Upper lobe of left lung (tissue), 6 donors: Measurements from ENCODE around the gene LRRC18. TPM values are rescaled to one million over a fixed set of nuclear protein-coding genes. Genes with fewer than 3 reads are reported as not detected.

Source experiments
- ATAC-seq, 2 donors: fragments of 200-7000 bp; cut with Tn5 transposase; one replicate each; pipeline ENCODE4 v1.9.1; 2022; ENCODE audit warnings: mild to moderate bottlenecking in 2 of 2, moderate library complexity in 2 of 2; ENCODE audit not compliant: low FRiP score in 2 of 2
- DNase-seq, 2 donors: peaks; one replicate each; pipeline ENCODE4 v3.0.0-alpha.2; 2019 to 2020
- H3K27ac ChIP-seq, 4 donors: fragments of 200-600 bp; sonication (generic); one replicate each; pipeline ENCODE4 v1.5.1; 2016 to 2019
- H3K27me3 ChIP-seq, 4 donors: fragments of 200-600 bp; sonication (generic); one replicate each; pipeline ENCODE4 v1.5.1; 2017 to 2019
- H3K36me3 ChIP-seq, 4 donors: fragments of 200-600 bp; sonication (generic); one replicate each; pipeline ENCODE4 v1.5.1; 2016 to 2019
- H3K4me1 ChIP-seq, 4 donors: fragments of 200-600 bp; sonication (generic); one replicate each; pipeline ENCODE4 v1.5.1; 2018 to 2019
- H3K4me3 ChIP-seq, 4 donors: fragments of 200-600 bp; sonication (generic); one replicate each; pipeline ENCODE4 v1.5.1; 2017 to 2019; ENCODE audit warnings: mild to moderate bottlenecking in 2 of 4, moderate library complexity in 1 of 4
- H3K9me3 ChIP-seq, 4 donors: fragments of 200-600 bp; sonication (generic); one replicate each; pipeline ENCODE4 v1.5.1; 2018 to 2019
- EP300 ChIP-seq, 4 donors: sonication (generic); formaldehyde crosslinking; IDR thresholded peaks; one replicate each; pipeline ENCODE4 v1.5.1; 2017; ENCODE audit warnings: antibody characterized with exemption in 4 of 4, control low read depth in 2 of 4
- POLR2A ChIP-seq, 4 donors: fragments of 450-650 bp; IDR thresholded peaks; one replicate each; pipeline ENCODE4 v1.5.1; 2016 to 2017; ENCODE audit warnings: antibody characterized with exemption in 4 of 4, mild to moderate bottlenecking in 2 of 4
- POLR2AphosphoS5 ChIP-seq, 2 donors: sonication (generic); formaldehyde crosslinking; IDR thresholded peaks; one replicate each; pipeline ENCODE4 v1.5.1; 2017; ENCODE audit warnings: antibody characterized with exemption in 2 of 2
- WGBS, 2 donors: methylation state at CpG; one replicate each; pipeline ENCODE4 v1.1.5; 2017 to 2018; 5-methylcytosine and 5-hydroxymethylcytosine counted together
- total RNA-seq, 6 donors: library from RNA; depleted of rRNA in 4 of 6; stranded (reverse); fragments of >200 nt in 4 of 6; gene quantifications; one replicate each; pipeline versions ENCODE4 v1.1.0 to v1.2.1, GENCODE V29; 2016 to 2021
- TF ChIP-seq, protein P1 (sequence below), 6 experiments: fragments of 450-650 bp in 4 of 6; fragments of 200-600 bp in 2 of 6; sonication (generic) in 2 of 6; IDR thresholded peaks; one replicate each; pipeline ENCODE4 v1.5.1; 2016 to 2019; ENCODE audit warnings: antibody characterized with exemption in 6 of 6
- donor health status: DM: no; HTN: no; CAD: no; lungs with moderate emphysema.
- donor health status: DM: no; HTN: yes; CAD: no; lungs with severe emphysema.

The LRRC18 gene
- total RNA-seq, 6 donors from 2014 or later = 0.43 to 13.6 (median 2.2) TPM; not detected in 1

DNA sequence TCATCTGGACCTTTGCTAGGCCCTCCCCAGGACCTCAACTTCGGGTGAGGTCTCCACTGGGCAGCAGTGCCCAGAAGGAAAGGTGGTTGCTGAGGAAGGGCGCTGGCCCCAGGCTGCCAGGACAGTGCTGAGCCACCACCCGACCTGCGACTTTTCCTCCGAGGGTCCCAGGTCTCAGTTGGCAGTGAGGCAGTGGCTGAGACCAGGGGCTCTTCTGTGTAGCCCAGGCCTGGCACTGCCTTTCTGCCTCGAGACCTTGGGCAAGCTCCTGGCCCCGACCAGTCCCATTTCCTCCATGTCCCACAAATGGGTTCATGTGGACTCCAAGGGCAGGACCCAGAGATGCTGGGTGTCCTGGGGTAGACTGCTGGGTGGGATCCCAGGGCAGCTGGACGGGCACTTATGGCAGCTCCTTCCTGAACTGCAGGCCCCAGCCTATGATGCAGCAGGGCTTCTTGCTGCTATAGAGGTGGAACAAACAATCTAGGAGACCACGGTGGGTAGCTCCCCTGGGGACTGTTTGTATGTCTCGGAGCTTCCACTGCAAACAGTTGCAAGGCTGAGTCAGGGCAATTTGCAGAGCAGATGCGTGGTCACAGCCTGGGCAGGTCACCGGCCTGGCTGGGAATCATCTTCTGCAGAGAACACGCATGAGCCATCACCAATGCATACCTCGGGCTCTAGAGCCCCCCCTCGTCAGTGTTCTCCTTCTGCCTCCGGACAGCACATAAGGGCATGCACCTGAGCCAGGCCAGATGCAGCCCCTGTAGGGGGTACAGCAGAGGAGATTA is 17.9 kb upstream of the LRRC18 start:
- ATAC-seq = no peak
- TF ChIP-seq POLR2A (IDR thresholded peaks at IDR 0.05) (no peak), POLR2AphosphoS5 (IDR thresholded peaks at IDR 0.05) (no peak), EP300 (IDR thresholded peaks at IDR 0.05) (no peak)
- TF ChIP-seq, protein P1, sequence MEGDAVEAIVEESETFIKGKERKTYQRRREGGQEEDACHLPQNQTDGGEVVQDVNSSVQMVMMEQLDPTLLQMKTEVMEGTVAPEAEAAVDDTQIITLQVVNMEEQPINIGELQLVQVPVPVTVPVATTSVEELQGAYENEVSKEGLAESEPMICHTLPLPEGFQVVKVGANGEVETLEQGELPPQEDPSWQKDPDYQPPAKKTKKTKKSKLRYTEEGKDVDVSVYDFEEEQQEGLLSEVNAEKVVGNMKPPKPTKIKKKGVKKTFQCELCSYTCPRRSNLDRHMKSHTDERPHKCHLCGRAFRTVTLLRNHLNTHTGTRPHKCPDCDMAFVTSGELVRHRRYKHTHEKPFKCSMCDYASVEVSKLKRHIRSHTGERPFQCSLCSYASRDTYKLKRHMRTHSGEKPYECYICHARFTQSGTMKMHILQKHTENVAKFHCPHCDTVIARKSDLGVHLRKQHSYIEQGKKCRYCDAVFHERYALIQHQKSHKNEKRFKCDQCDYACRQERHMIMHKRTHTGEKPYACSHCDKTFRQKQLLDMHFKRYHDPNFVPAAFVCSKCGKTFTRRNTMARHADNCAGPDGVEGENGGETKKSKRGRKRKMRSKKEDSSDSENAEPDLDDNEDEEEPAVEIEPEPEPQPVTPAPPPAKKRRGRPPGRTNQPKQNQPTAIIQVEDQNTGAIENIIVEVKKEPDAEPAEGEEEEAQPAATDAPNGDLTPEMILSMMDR (IDR thresholded peaks at IDR 0.05) = no peak

DNA sequence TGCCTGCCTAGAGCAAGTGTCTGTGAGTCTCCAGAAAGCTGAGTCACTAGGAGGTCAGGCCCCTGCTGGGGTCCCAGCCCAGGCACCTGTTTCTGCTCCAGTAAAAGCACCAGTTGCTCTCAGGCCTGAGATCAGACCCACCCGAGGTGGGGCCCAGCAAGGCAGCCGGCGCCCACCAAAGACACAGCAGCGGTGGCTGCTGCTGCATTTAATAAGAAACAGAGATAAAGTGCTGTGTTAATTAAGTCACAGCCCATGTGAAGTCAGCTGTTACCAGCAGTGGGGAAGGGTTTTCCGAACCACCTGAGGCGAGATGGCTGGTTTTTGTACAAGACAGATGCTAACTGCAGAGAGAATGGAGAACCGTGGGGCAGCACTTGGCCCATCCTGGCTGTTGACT is 12.1 kb upstream of the LRRC18 start:
- H3K27me3 ChIP-seq = no peaks in the 10 kb centered on the region
- ATAC-seq (no peak), DNase-seq (no peak)
- no peaks in the 10 kb centered on the region for H3K36me3 ChIP-seq
- H3K27ac ChIP-seq = no peak overlapping the region
- no peaks in the 10 kb centered on the region for H3K4me1 ChIP-seq
- no peak overlapping the region for H3K4me3 ChIP-seq
- TF ChIP-seq, protein P1 (IDR thresholded peaks at IDR 0.05) = no peak
- TF ChIP-seq POLR2AphosphoS5 (IDR thresholded peaks at IDR 0.05) = no peak
- no peak for TF ChIP-seq EP300 (IDR thresholded peaks at IDR 0.05)
- no peak for TF ChIP-seq POLR2A (IDR thresholded peaks at IDR 0.05)
- 86 to 97% methylated on average over 3 to 7 of the region's 7 CpGs for WGBS, 2 donors
- no peaks in the 10 kb centered on the region for H3K9me3 ChIP-seq

More for the DNA sequence above, 17.9 kb upstream of the LRRC18 start:
- Histone ChIP-seq H3K36me3 (no peaks in the 10 kb centered on the region), H3K9me3 (no peaks in the 10 kb centered on the region), H3K4me3 (no peak overlapping the region), H3K27ac (no peak overlapping the region), H3K27me3 (no peaks in the 10 kb centered on the region), H3K4me1 (no peaks in the 10 kb centered on the region)
- 90 to 93% methylated on average over 3 to 13 of the region's 16 CpGs for WGBS, 2 donors
- DNase-seq = no peak

DNA sequence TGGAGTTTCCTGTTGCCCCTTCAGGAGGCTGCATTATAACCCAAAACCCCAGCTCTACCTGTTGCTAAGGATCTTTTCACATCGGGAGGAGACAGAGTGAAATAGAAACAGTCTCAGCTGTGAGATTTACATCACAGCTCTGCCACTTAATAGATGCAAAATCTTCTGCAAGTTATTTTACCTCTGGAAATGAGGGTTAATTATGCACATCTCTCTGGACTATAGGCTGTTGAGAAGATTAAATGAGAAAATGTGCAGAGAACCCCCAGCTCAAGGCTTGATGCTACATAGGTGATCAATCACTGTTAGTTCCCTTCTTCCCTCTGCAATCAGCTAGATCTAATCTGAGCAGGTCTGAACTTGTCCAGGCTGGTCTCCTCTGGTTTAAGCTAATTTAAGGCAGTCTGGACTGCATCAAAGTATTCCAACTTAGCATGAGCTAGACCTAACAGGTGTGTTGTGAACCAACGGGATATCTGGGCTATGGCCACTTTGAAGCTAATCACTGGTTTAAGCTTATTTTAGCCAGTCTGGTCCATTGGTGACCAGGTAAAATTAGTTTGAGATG is 8.9 kb upstream of the LRRC18 start:
- H3K27ac ChIP-seq = no peak overlapping the region
- no peak for TF ChIP-seq POLR2AphosphoS5 (IDR thresholded peaks at IDR 0.05)
- TF ChIP-seq, protein P1 (IDR thresholded peaks at IDR 0.05) = no peak
- TF ChIP-seq EP300 (IDR thresholded peaks at IDR 0.05) = no peak
- H3K36me3 ChIP-seq = no peaks in the 10 kb centered on the region
- no peak overlapping the region for H3K4me3 ChIP-seq
- ATAC-seq (no peak), DNase-seq (no peak)
- no peaks in the 10 kb centered on the region for H3K9me3 ChIP-seq
- no peaks in the 10 kb centered on the region for H3K4me1 ChIP-seq
- WGBS, 2 donors = 89 to 91% methylated on average over 1 to 2 of the region's 2 CpGs
- no peaks in the 10 kb centered on the region for H3K27me3 ChIP-seq

DNA sequence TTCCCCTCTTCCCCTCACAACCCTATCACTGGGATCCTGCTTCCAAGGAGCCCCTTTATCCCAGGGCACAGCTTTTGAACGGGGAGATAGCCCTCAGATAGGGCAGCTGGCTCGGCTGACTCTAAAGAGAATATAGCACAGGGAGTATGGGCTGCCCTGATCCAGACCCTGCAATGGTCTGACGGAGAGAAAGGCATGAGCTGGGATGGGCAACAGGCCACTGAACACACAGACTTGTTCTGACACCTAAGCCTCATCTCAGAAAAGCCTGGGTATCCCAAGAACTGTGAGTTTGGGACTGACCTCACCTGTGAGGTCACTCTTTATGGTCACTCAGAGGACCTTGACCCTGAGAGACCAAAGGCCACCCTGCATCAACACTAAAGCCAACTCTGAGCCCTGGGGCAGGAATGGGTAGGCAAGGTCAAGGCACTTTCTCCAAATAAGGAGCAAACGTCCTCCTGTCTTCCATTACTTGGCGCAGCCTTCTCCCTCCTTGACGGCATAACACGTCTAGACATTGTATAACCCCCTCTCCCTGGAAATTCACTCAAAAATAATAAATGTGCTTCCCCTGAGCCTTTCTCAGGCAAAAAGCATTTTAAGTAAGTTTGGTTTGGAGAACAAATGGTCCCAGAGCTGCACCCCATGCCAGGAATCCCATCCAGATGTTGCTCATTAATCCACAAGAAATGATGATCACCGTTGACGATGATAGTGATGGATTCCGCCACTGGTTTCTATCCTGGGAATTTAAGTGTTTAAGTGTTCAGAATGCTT is 8.2 kb upstream of the LRRC18 start:
- Histone ChIP-seq H3K9me3 (no peaks in the 10 kb centered on the region), H3K4me1 (no peaks in the 10 kb centered on the region), H3K27ac (no peak overlapping the region), H3K27me3 (no peaks in the 10 kb centered on the region), H3K36me3 (no peaks in the 10 kb centered on the region), H3K4me3 (no peak overlapping the region)
- DNase-seq = no peak
- peak in 1 of 2 donors; percentile 61 for ATAC-seq
- TF ChIP-seq EP300 (IDR thresholded peaks at IDR 0.05) (no peak), POLR2A (IDR thresholded peaks at IDR 0.05) (no peak), POLR2AphosphoS5 (IDR thresholded peaks at IDR 0.05) (no peak)
- TF ChIP-seq, protein P1 (IDR thresholded peaks at IDR 0.05) = no peak
- WGBS, 2 donors = 77 to 82% methylated on average over 10 of the region's 10 CpGs
